Left ventricle myocardium inferior (tissue), 1 donor: Measurements from ENCODE around the gene FAAP100. TPM values are rescaled to one million over a fixed set of nuclear protein-coding genes. Genes with fewer than 3 reads are reported as not detected.

Experiments used
- DNase-seq: peaks from one replicate; pipeline ENCODE4 v3.0.0-alpha.2; 2020
- H3K27ac ChIP-seq: fragments of 200-600 bp; replicated peaks from 2 replicates; pipeline ENCODE4 v1.8.0; 2021
- H3K27me3 ChIP-seq: fragments of 200-600 bp; 2 replicates; pipeline ENCODE4 v1.8.0; 2021; ENCODE audit warnings: low read depth
- H3K36me3 ChIP-seq: fragments of 200-600 bp; 2 replicates; pipeline ENCODE4 v1.8.0; 2021
- H3K4me1 ChIP-seq: fragments of 200-600 bp; 2 replicates; pipeline ENCODE4 v1.8.0; 2021
- H3K4me3 ChIP-seq: fragments of 200-600 bp; 2 replicates; pipeline ENCODE4 v1.8.0; 2021; ENCODE audit warnings: mild to moderate bottlenecking, moderate library complexity
- H3K9me3 ChIP-seq: fragments of 200-600 bp; replicated peaks from 2 replicates; pipeline ENCODE4 v1.8.0; 2021
- CTCF ChIP-seq: fragments of 200-600 bp; IDR thresholded peaks from 2 replicates; pipeline ENCODE4 v1.8.0; 2021; ENCODE audit warnings: antibody characterized with exemption, mild to moderate bottlenecking, borderline replicate concordance
- intact Hi-C: fragments of 100-400 bp; cut with micrococcal nuclease; formaldehyde crosslinking; loops from one replicate; pipeline ENCODE4 v1.11.0; 2022
- total RNA-seq: library from RNA; stranded (reverse); fragmentation: NEBNext Ultra II Directional; extraction: Animal tissue kit (Norgen Biotek cat#: 25700); gene quantifications from one replicate; pipeline ENCODE4 v1.2.1, GENCODE V29; 2021
- donor health status: DM: no; HTN: yes; CAD: no; lungs with severe emphysema.

The FAAP100 gene
- total RNA-seq, 1 donor from 2014 or later, result 15.9 TPM

GRCh38 chr17:81546906-81547613 lies 5.1 kb downstream of the FAAP100 start:
- peaks cover 74% of the 10 kb centered on the region for H3K36me3 ChIP-seq

GRCh38 chr17:81545160-81545949 lies 6.8 kb downstream of the FAAP100 start:
- Histone ChIP-seq H3K4me3 (no peak overlapping the region), H3K27ac (no peak overlapping the region), H3K27me3 (no peaks in the 10 kb centered on the region), H3K4me1 (peaks cover 19% of the 10 kb centered on the region), H3K9me3 (no peaks in the 10 kb centered on the region), H3K36me3 (peaks cover 84% of the 10 kb centered on the region)
- DNase-seq, result no peak
- intact Hi-C loops, result no loop called here
- no peak for TF ChIP-seq CTCF

More at GRCh38 chr17:81546906-81547613, 5.1 kb downstream of the FAAP100 start:
- TF ChIP-seq CTCF, result no peak
- no peaks in the 10 kb centered on the region for H3K9me3 ChIP-seq
- intact Hi-C loops, result no loop called here
- H3K4me3 ChIP-seq, result no peak overlapping the region
- H3K27me3 ChIP-seq, result no peaks in the 10 kb centered on the region
- DNase-seq, result no peak
- H3K27ac ChIP-seq, result no peak overlapping the region
- H3K4me1 ChIP-seq, result peaks cover 34% of the 10 kb centered on the region

GRCh38 chr17:81544281-81544974 lies 7.7 kb downstream of the FAAP100 start:
- H3K36me3 ChIP-seq, result peaks cover 90% of the 10 kb centered on the region
- H3K27me3 ChIP-seq, result no peaks in the 10 kb centered on the region
- peaks cover 19% of the 10 kb centered on the region for H3K4me1 ChIP-seq
- H3K4me3 ChIP-seq, result no peak overlapping the region
- TF ChIP-seq CTCF, result no peak
- intact Hi-C loops, result no loop called here
- DNase-seq, result no peak
- no peaks in the 10 kb centered on the region for H3K9me3 ChIP-seq
- no peak overlapping the region for H3K27ac ChIP-seq

GRCh38 chr17:81543756-81544155 lies 8.4 kb downstream of the FAAP100 start:
- Histone ChIP-seq H3K4me3 (no peak overlapping the region), H3K36me3 (peaks cover 92% of the 10 kb centered on the region), H3K27ac (peak overlapping the region; percentile 63), H3K4me1 (peaks cover 19% of the 10 kb centered on the region), H3K9me3 (no peaks in the 10 kb centered on the region), H3K27me3 (no peaks in the 10 kb centered on the region)
- no peak for TF ChIP-seq CTCF
- intact Hi-C loops, result no loop called here
- DNase-seq, result no peak

- peak overlapping the region; percentile 63 for H3K27ac ChIP-seq
- H3K36me3 ChIP-seq, result peaks cover 93% of the 10 kb centered on the region
- no peak for TF ChIP-seq CTCF
- DNase-seq, result peak; percentile 42
- H3K9me3 ChIP-seq, result no peaks in the 10 kb centered on the region
- H3K27me3 ChIP-seq, result peaks cover under 1% of the 10 kb centered on the region
- intact Hi-C loops, result no loop called here
- no peak overlapping the region for H3K4me3 ChIP-seq
- H3K4me1 ChIP-seq, result peaks cover 19% of the 10 kb centered on the region
Measured at GRCh38 chr17:81543339-81543675, 8.8 kb downstream of the FAAP100 start.
